Gastroesophageal sphincter (tissue), 4 donors: Measurements from ENCODE around the gene MEGF11. TPM values are rescaled to one million over a fixed set of nuclear protein-coding genes. Genes with fewer than 3 reads are reported as not detected.

ENCODE experiments used
- ATAC-seq: fragments of 150-250 bp; one replicate; pipeline ENCODE4 v1.9.1; 2016; ENCODE audit warnings: mild to moderate bottlenecking, moderate library complexity
- H3K27ac ChIP-seq, 4 donors: fragments of 200-600 bp; sonication (generic) in 3 of 4; 1 replicate in 3 of 4; 2 replicates in 1 of 4; pipeline ENCODE4 v1.5.1; 2016 to 2019
- H3K27me3 ChIP-seq: fragments of 200-600 bp; sonication (generic); one replicate; pipeline ENCODE4 v1.5.1; 2019
- H3K36me3 ChIP-seq, 2 donors: fragments of 200-600 bp; sonication (generic); one replicate each; pipeline ENCODE4 v1.5.1; 2019; ENCODE audit warnings: control low read depth in 1 of 2
- H3K4me1 ChIP-seq, 3 donors: fragments of 200-600 bp; sonication (generic); 1 replicate in 2 of 3; 2 replicates in 1 of 3; pipeline ENCODE4 v1.5.1; 2016 to 2019; ENCODE audit warnings: control low read depth in 2 of 3
- H3K4me3 ChIP-seq, 2 donors: fragments of 200-600 bp; sonication (generic); one replicate each; pipeline ENCODE4 v1.5.1; 2019; ENCODE audit warnings: mild to moderate bottlenecking in 1 of 2, moderate library complexity in 1 of 2
- H3K9me3 ChIP-seq, 3 donors: fragments of 200-600 bp; sonication (generic); one replicate each; pipeline ENCODE4 v1.5.1; 2017 to 2019; ENCODE audit warnings: control low read depth in 2 of 3
- CTCF ChIP-seq, 4 experiments: fragments of 200-600 bp in 2 of 4; fragments of 450-650 bp in 2 of 4; sonication (generic) in 1 of 4; IDR thresholded peaks; one replicate each; pipeline ENCODE4 v1.5.1; 2017 to 2019; ENCODE audit warnings: antibody characterized with exemption in 4 of 4, mild to moderate bottlenecking in 2 of 4, moderate library complexity in 2 of 4
- EP300 ChIP-seq: sonication (generic); formaldehyde crosslinking; IDR thresholded peaks from one replicate; pipeline ENCODE4 v1.6.1; 2017; ENCODE audit warnings: antibody characterized with exemption, mild to moderate bottlenecking
- POLR2A ChIP-seq, 2 donors: fragments of 450-650 bp; IDR thresholded peaks; one replicate each; pipeline ENCODE4 v1.6.1; 2017; ENCODE audit warnings: antibody characterized with exemption in 2 of 2, mild to moderate bottlenecking in 2 of 2, moderate library complexity in 1 of 2
- POLR2AphosphoS5 ChIP-seq: sonication (generic); formaldehyde crosslinking; IDR thresholded peaks from one replicate; pipeline ENCODE4 v1.6.1; 2017; ENCODE audit warnings: antibody characterized with exemption
- WGBS, 2 donors: methylation state at CpG; one replicate each; pipeline ENCODE4 v1.1.5; 2018; ENCODE audit warnings: low coverage in 1 of 2; 5-methylcytosine and 5-hydroxymethylcytosine counted together
- total RNA-seq, 4 donors: library from RNA; depleted of rRNA; stranded (reverse); fragments of >200 nt; gene quantifications; one replicate each; pipeline ENCODE4 v1.1.0, GENCODE V29; 2016

The MEGF11 gene
- total RNA-seq, 4 donors from 2014 or later: 0.08 TPM; not detected in 3

DNA sequence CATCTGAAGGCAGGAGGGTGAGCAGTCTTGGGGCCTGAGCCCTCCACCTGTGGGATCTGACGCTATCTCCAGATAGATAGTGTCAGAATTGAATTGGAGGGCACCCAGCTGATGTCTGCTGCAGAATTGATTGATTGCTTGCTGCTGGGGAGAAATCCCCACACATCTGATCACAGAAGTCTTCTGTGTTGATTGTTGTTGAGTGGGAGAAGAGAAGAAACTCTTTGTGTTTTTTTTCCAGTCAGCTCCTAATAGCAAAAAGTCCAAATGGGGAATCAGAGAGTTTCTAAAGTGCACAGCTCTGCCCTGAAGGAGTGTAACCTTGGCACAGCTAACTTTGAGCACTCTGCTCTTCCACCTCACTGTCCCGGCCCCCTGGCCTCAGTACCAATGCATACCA lies 318.2 kb downstream of the MEGF11 start:
- Histone ChIP-seq H3K9me3 (no peaks in the 10 kb centered on the region), H3K4me1 (no peaks in the 10 kb centered on the region), H3K27ac (no peak overlapping the region), H3K27me3 (no peaks in the 10 kb centered on the region), H3K4me3 (no peak overlapping the region), H3K36me3 (no peaks in the 10 kb centered on the region)
- TF ChIP-seq POLR2AphosphoS5 (no peak), EP300 (no peak), CTCF (IDR thresholded peaks at IDR 0.05) (no peak), POLR2A (IDR thresholded peaks at IDR 0.05) (no peak)
- no peak for ATAC-seq
- 42 to 81% methylated on average over 2 of the region's 2 CpGs for WGBS, 2 donors

GRCh38 chr15:65931221-65931620 lies 322.3 kb downstream of the MEGF11 start:
- no peaks in the 10 kb centered on the region for H3K9me3 ChIP-seq
- no peaks in the 10 kb centered on the region for H3K4me1 ChIP-seq
- no peak overlapping the region for H3K27ac ChIP-seq
- no peaks in the 10 kb centered on the region for H3K36me3 ChIP-seq
- H3K27me3 ChIP-seq: no peaks in the 10 kb centered on the region
- no peak for ATAC-seq
- no peak overlapping the region for H3K4me3 ChIP-seq
- WGBS, 2 donors: 78 to 94% methylated on average over 4 of the region's 4 CpGs
- no peak for TF ChIP-seq CTCF (IDR thresholded peaks at IDR 0.05)
- TF ChIP-seq EP300: no peak
- no peak for TF ChIP-seq POLR2A (IDR thresholded peaks at IDR 0.05)
- TF ChIP-seq POLR2AphosphoS5: no peak

DNA sequence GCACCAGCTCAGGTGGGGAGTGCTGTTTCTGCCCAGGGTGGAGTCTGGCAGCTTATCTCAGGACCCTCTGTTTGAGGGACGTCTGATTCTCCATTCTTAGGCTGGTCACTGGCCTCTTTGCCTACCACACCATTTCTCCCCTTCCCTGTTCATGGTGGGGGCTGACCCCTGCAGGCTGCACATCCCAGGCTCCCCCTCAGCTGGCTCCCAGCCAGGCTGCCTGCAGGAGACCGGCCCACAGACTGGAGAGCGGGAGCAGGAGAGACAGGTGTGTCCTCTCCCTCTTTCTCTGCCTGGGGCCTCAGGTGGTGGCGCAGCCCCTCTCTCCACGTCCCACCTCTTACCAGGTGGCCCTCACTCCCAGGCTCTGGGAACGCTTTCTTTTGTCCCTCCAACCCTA lies 323.4 kb downstream of the MEGF11 start:
- Histone ChIP-seq H3K36me3 (no peaks in the 10 kb centered on the region), H3K9me3 (no peaks in the 10 kb centered on the region), H3K4me3 (no peak overlapping the region), H3K4me1 (no peaks in the 10 kb centered on the region), H3K27me3 (no peaks in the 10 kb centered on the region), H3K27ac (no peak overlapping the region)
- no peak for ATAC-seq
- 53 to 71% methylated on average over 4 to 5 of the region's 6 CpGs for WGBS, 2 donors
- TF ChIP-seq POLR2AphosphoS5 (no peak), POLR2A (IDR thresholded peaks at IDR 0.05) (no peak), CTCF (IDR thresholded peaks at IDR 0.05) (no peak), EP300 (no peak)

GRCh38 chr15:65929573-65929972 lies 324.0 kb downstream of the MEGF11 start:
- no peaks in the 10 kb centered on the region for H3K4me1 ChIP-seq
- no peaks in the 10 kb centered on the region for H3K27me3 ChIP-seq
- TF ChIP-seq CTCF (IDR thresholded peaks at IDR 0.05) (no peak), POLR2A (IDR thresholded peaks at IDR 0.05) (no peak), EP300 (no peak), POLR2AphosphoS5 (no peak)
- H3K27ac ChIP-seq: no peak overlapping the region
- ATAC-seq: no peak
- H3K4me3 ChIP-seq: no peak overlapping the region
- H3K36me3 ChIP-seq: no peaks in the 10 kb centered on the region
- WGBS, 2 donors: 73% methylated on average over 2 of the region's 7 CpGs; no CpG with 5 or more reads in 1 of the 2 donors
- no peaks in the 10 kb centered on the region for H3K9me3 ChIP-seq

- Histone ChIP-seq H3K4me3 (no peak overlapping the region), H3K27me3 (no peaks in the 10 kb centered on the region), H3K9me3 (no peaks in the 10 kb centered on the region), H3K4me1 (no peaks in the 10 kb centered on the region), H3K27ac (no peak overlapping the region), H3K36me3 (no peaks in the 10 kb centered on the region)
- no peak for ATAC-seq
- no peak for TF ChIP-seq POLR2A (IDR thresholded peaks at IDR 0.05)
- no peak for TF ChIP-seq CTCF (IDR thresholded peaks at IDR 0.05)
- TF ChIP-seq EP300: no peak
- no peak for TF ChIP-seq POLR2AphosphoS5
- 61 to 73% methylated on average over 2 of the region's 2 CpGs for WGBS, 2 donors
These were observed 326.0 kb downstream of the MEGF11 start for GRCh38 chr15:65927545-65927944.
